Natural killer cell (primary cell): Measurements from ENCODE around the gene SPOCK2. TPM values are rescaled to one million over a fixed set of nuclear protein-coding genes. Genes with fewer than 3 reads are reported as not detected.

Source experiments
- ATAC-seq, 3 donors: fragments of 150-1000 bp in 2 of 3; fragments of 200-7000 bp in 1 of 3; cut with Tn5 transposase; 1 replicate in 1 of 3; 2 replicates in 2 of 3; pipeline ENCODE4 v1.10.0; 2021; ENCODE audit warnings: mild to moderate bottlenecking in 2 of 3, moderate library complexity in 2 of 3
- DNase-seq, 2 donors: peaks; one replicate each; pipeline versions ENCODE4 v3.0.0 to v3.0.0-alpha.2; 2013 to 2021; ENCODE audit warnings: mixed read lengths in 1 of 2
- H3K27ac ChIP-seq: one replicate; pipeline ENCODE4 v1.5.1; 2013; ENCODE audit warnings: mild to moderate bottlenecking, low read length
- H3K27me3 ChIP-seq: one replicate; pipeline ENCODE4 v1.6.1; 2013; ENCODE audit warnings: low read length; ENCODE audit not compliant: control insufficient read depth, insufficient read depth
- H3K36me3 ChIP-seq: one replicate; pipeline ENCODE4 v1.6.1; 2013; ENCODE audit warnings: low read length; ENCODE audit not compliant: control insufficient read depth, insufficient read depth
- H3K4me1 ChIP-seq: one replicate; pipeline ENCODE4 v1.6.1; 2013; ENCODE audit warnings: low read length; ENCODE audit not compliant: control insufficient read depth, insufficient read depth
- H3K4me3 ChIP-seq: one replicate; pipeline ENCODE4 v1.5.1; 2013; ENCODE audit warnings: low read length
- H3K9me3 ChIP-seq: one replicate; pipeline ENCODE4 v1.6.1; 2013; ENCODE audit warnings: low read length; ENCODE audit not compliant: control insufficient read depth, insufficient read depth
- H3K27ac Mint-ChIP-seq, 2 donors: one replicate each; pipeline ENCODE4 v1.8.0; 2022; ENCODE audit warnings: mild to moderate bottlenecking in 2 of 2, mixed read lengths in 2 of 2, moderate library complexity in 1 of 2
- H3K27me3 Mint-ChIP-seq, 2 donors: one replicate each; pipeline ENCODE4 v1.8.0; 2022; ENCODE audit warnings: low read depth in 2 of 2, mixed read lengths in 2 of 2
- H3K36me3 Mint-ChIP-seq: one replicate; pipeline ENCODE4 v1.8.0; 2022; ENCODE audit warnings: mixed read lengths
- H3K4me1 Mint-ChIP-seq, 2 donors: one replicate each; pipeline ENCODE4 v1.8.0; 2022; ENCODE audit warnings: mixed read lengths in 2 of 2
- H3K4me3 Mint-ChIP-seq: one replicate; pipeline ENCODE4 v1.8.0; 2022; ENCODE audit warnings: mild to moderate bottlenecking, moderate library complexity, mixed read lengths
- H3K9me3 Mint-ChIP-seq, 2 donors: one replicate each; pipeline ENCODE4 v1.8.0; 2022; ENCODE audit warnings: mixed read lengths in 2 of 2
- WGBS: methylation state at CpG from one replicate; pipeline ENCODE4 v1.1.7; 2013; ENCODE audit warnings: missing lambda C conversion rate; ENCODE audit not compliant: insufficient coverage; 5-methylcytosine and 5-hydroxymethylcytosine counted together
- intact Hi-C: fragments of 100-400 bp; cut with micrococcal nuclease; formaldehyde crosslinking; loops from one replicate; pipeline ENCODE4 v1.14.2; 2022
- total RNA-seq, 4 donors: library from RNA; stranded (reverse); fragments of 120-200 nt in 1 of 4; gene quantifications; one replicate each; pipeline versions ENCODE4 v1.2.3 to v1.2.4, GENCODE V29; 2013 to 2022
- TF ChIP-seq, protein P1 (sequence below): fragments of 200-600 bp; IDR thresholded peaks from one replicate; pipeline ENCODE4 v1.8.0; 2022; ENCODE audit warnings: antibody characterized with exemption

The SPOCK2 gene
- total RNA-seq, 3 donors from 2014 or later (not counting 1 experiment from before 2014, with no cell fraction given) = 258 to 329 (median 293) TPM

DNA sequence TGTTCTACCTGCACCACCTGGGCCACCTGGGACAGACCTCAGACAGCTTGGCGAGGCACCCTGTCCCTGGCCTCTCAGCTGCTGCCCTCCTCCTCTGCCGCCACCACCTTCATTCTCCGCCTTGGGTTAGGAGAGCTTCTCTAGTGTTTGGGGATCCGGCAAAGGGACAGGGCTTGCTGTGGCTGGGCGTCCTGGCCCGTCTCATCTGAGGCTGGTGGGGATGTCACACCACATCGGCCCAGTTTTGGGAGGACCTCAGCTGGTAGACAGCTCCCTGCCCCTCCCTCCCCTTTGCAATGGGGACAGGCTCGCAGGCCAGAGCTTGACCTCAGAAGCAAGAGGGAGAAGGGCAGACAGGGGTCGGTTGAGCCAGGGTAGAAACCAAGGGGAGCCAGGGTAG, 26.4 kb downstream of the SPOCK2 start:
- Histone ChIP-seq H3K27me3 (no peaks in the 10 kb centered on the region), H3K4me1 (no peaks in the 10 kb centered on the region), H3K4me3 (no peak overlapping the region), H3K27ac (no peak overlapping the region), H3K9me3 (no peaks in the 10 kb centered on the region), H3K36me3 (peaks cover 35% of the 10 kb centered on the region)
- DNase-seq (peak in 1 of 2 donors; percentile 33), ATAC-seq (peak in 1 of 3 donors; percentile 3)
- H3K4me1 Mint-ChIP-seq = peaks cover 4 to 9% of the 10 kb centered on the region in 2 donors
- no peaks in the 10 kb centered on the region for H3K9me3 Mint-ChIP-seq
- TF ChIP-seq, protein P1, sequence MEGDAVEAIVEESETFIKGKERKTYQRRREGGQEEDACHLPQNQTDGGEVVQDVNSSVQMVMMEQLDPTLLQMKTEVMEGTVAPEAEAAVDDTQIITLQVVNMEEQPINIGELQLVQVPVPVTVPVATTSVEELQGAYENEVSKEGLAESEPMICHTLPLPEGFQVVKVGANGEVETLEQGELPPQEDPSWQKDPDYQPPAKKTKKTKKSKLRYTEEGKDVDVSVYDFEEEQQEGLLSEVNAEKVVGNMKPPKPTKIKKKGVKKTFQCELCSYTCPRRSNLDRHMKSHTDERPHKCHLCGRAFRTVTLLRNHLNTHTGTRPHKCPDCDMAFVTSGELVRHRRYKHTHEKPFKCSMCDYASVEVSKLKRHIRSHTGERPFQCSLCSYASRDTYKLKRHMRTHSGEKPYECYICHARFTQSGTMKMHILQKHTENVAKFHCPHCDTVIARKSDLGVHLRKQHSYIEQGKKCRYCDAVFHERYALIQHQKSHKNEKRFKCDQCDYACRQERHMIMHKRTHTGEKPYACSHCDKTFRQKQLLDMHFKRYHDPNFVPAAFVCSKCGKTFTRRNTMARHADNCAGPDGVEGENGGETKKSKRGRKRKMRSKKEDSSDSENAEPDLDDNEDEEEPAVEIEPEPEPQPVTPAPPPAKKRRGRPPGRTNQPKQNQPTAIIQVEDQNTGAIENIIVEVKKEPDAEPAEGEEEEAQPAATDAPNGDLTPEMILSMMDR = no peak
- H3K36me3 Mint-ChIP-seq = no peaks in the 10 kb centered on the region
- intact Hi-C loops = no loop called here
- H3K27me3 Mint-ChIP-seq = no peaks in the 10 kb centered on the region
- no peak overlapping the region for H3K4me3 Mint-ChIP-seq
- H3K27ac Mint-ChIP-seq = peak overlapping the region; percentile 34 to 86
- WGBS = 87% methylated on average over 9 of the region's 9 CpGs

DNA sequence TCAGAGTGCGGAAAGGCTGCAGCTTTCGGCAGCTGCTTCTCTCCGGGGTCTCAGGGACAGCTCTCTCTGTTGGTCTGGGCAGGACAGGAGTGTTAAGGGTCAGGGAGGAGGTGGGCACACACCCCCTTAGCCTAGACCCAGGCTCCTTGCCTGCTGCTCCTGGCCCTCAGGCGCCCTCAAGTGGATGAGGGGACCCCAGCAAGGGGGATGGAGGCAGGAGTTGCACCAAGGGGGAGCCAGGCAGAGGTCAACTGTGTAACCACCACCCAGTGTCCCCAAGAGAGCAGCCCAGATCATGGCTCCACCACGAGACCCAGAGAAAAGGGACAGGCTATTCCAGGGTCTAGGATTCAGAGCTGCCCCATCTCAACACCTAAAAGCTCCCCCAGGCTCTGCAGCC, 26.9 kb downstream of the SPOCK2 start:
- Mint-ChIP-seq H3K27ac (peak overlapping the region; percentile 68 to 86), H3K27me3 (no peaks in the 10 kb centered on the region), H3K4me1 (peaks cover 4 to 9% of the 10 kb centered on the region in 2 donors), H3K36me3 (no peaks in the 10 kb centered on the region), H3K4me3 (no peak overlapping the region), H3K9me3 (no peaks in the 10 kb centered on the region)
- ATAC-seq (peak in 2 of 3 donors; percentile 7 to 27), DNase-seq (peak in 1 of 2 donors; percentile 45)
- intact Hi-C loops = no loop called here
- Histone ChIP-seq H3K27ac (no peak overlapping the region), H3K4me3 (no peak overlapping the region), H3K4me1 (no peaks in the 10 kb centered on the region), H3K27me3 (no peaks in the 10 kb centered on the region), H3K9me3 (no peaks in the 10 kb centered on the region), H3K36me3 (peaks cover 30% of the 10 kb centered on the region)
- WGBS = 88% methylated on average over 5 of the region's 5 CpGs
- TF ChIP-seq, protein P1 = no peak

DNA sequence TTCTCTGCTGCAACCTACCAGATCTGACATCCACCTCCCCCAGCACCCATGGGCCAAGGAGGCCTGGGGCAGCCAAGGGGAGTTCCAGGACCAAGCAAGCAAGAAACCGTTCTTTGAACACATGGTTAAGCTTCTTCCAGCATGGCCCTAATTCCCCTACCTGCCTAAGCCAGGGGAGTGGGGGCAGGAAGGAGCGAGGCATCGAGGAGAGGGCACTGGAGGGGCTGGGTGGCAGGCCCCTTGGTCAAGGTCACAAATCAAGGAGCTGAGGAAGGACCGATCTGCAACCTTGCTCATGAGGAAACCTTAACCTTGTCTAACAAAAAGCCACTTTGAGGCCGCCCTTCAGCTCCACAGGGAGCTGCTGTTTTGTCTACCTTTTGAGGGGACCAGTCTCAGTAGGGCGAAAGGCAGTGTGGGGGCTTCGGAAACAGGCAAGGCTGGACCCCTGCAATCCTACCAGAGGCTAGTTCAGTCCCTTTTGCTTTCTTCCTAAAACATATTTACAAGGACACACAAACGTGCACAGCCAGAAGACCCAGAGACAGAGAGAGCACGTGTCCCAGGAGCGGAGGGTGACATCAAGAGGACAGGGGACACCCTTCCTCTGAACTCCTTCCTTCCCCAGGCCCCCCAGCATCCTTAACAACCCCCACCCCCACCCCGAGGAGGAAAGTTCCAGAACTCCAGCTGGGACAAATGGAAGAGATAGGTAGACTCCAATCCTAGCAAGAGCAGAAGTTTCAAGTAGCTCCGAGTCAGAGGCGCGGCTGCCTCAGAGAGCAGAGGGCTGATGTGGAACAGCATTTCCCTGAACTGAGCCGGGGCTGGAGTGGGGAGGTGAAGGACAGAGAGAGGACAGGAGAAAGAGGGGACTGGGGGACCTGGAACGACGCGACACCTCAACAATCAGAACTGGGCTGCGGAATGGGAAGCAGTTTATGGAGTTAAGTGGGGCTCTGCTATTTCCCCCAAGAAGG, 28.2 kb downstream of the SPOCK2 start:
- H3K4me1 ChIP-seq = no peaks in the 10 kb centered on the region
- H3K4me3 ChIP-seq = no peak overlapping the region
- Mint-ChIP-seq H3K27ac (peak overlapping the region; percentile 68 to 86), H3K4me1 (peaks cover 4 to 9% of the 10 kb centered on the region in 2 donors), H3K9me3 (no peaks in the 10 kb centered on the region), H3K27me3 (no peaks in the 10 kb centered on the region), H3K36me3 (no peaks in the 10 kb centered on the region), H3K4me3 (peak overlapping the region; percentile 3)
- peaks cover 20% of the 10 kb centered on the region for H3K36me3 ChIP-seq
- TF ChIP-seq, protein P1 = no peak
- WGBS = 89% methylated on average over 18 of the region's 19 CpGs
- intact Hi-C loops = no loop called here
- H3K27me3 ChIP-seq = no peaks in the 10 kb centered on the region
- H3K9me3 ChIP-seq = no peaks in the 10 kb centered on the region
- H3K27ac ChIP-seq = no peak overlapping the region
- ATAC-seq (peak in 1 of 3 donors; percentile 6), DNase-seq (peak in 1 of 2 donors; percentile 48)
